Panc1 (cell line): ENCODE data around the gene LILRB3. TPM values are rescaled to one million over a fixed set of nuclear protein-coding genes. Genes with fewer than 3 reads are reported as not detected.

Experiments
- total RNA-seq: library from RNA; stranded (reverse); gene quantifications from one replicate; pipeline ENCODE4 v1.2.1, GENCODE V29; 2021; ENCODE audit not compliant: unreplicated experiment

The LILRB3 gene
- total RNA-seq, 1 experiment from 2014 or later = 0.18 TPM

Other genes with a start within 250 kb of the LILRB3 start
- 14.6 TPM for gene CACNG6, start 231.4 kb downstream of the LILRB3 start, total RNA-seq
- gene VSTM1, start 159.1 kb downstream of the LILRB3 start, total RNA-seq = 1.5 TPM
- not detected for gene TARM1, start 141.6 kb downstream of the LILRB3 start, total RNA-seq
- 6.8 TPM for gene OSCAR, start 122.2 kb downstream of the LILRB3 start, total RNA-seq
- gene NDUFA3, start 120.2 kb downstream of the LILRB3 start, total RNA-seq = 211 TPM
- gene TFPT, start 107.3 kb downstream of the LILRB3 start, total RNA-seq = 45.4 TPM
- gene PRPF31, start 107.3 kb downstream of the LILRB3 start, total RNA-seq = 117 TPM
- 111 TPM for gene CNOT3, start 85.2 kb downstream of the LILRB3 start, total RNA-seq
- 11.2 TPM for gene LENG1, start 63.3 kb downstream of the LILRB3 start, total RNA-seq
- gene TMC4, start 49.8 kb downstream of the LILRB3 start, total RNA-seq = 5.1 TPM
- gene MBOAT7, start 33.4 kb downstream of the LILRB3 start, total RNA-seq = 264 TPM
- gene TSEN34, start 31.7 kb downstream of the LILRB3 start, total RNA-seq = 194 TPM
- gene RPS9, start 22.1 kb downstream of the LILRB3 start, total RNA-seq = 823 TPM
- 0.08 TPM for gene LILRA6, start 19.8 kb upstream of the LILRB3 start, total RNA-seq
- 0.05 TPM for gene LILRB5, start 34.3 kb upstream of the LILRB3 start, total RNA-seq
- not detected for gene LILRB2, start 58.1 kb upstream of the LILRB3 start, total RNA-seq
- gene LILRA5, start 90.2 kb upstream of the LILRB3 start, total RNA-seq = not detected
- not detected for gene LILRA4, start 116.2 kb upstream of the LILRB3 start, total RNA-seq
- gene LAIR1, start 141.9 kb upstream of the LILRB3 start, total RNA-seq = 0.05 TPM
- gene TTYH1, start 192.5 kb upstream of the LILRB3 start, total RNA-seq = 0.62 TPM
- 268 TPM for gene LENG8, start 226.2 kb upstream of the LILRB3 start, total RNA-seq
- gene LENG9, start 240.8 kb upstream of the LILRB3 start, total RNA-seq = 5.1 TPM